Left ventricle myocardium superior (tissue), 1 donor: Measurements from ENCODE around the gene MID1IP1. TPM values are rescaled to one million over a fixed set of nuclear protein-coding genes. Genes with fewer than 3 reads are reported as not detected.

Experiments used
- ATAC-seq: fragments of 200-7000 bp; cut with Tn5 transposase; one replicate; pipeline ENCODE4 v1.9.1; 2020; ENCODE audit warnings: mild to moderate bottlenecking, moderate library complexity
- DNase-seq: peaks from one replicate; pipeline ENCODE4 v3.0.0-alpha.2; 2020
- intact Hi-C: fragments of 100-400 bp; cut with micrococcal nuclease; formaldehyde crosslinking; loops from one replicate; pipeline ENCODE4 v1.11.0; 2022
- long read RNA-seq: library from polyadenylated mRNA; unstranded; transcript quantifications from one replicate; pipeline ENCODE4 v2.0.0, GENCODE V29; 2021
- total RNA-seq: library from RNA; stranded (reverse); fragmentation: NEBNext Ultra II Directional; extraction: Animal tissue kit (Norgen Biotek cat#: 25700); gene quantifications from one replicate; pipeline ENCODE4 v1.2.1, GENCODE V29; 2021
- donor health status: DM: no; HTN: yes; CAD: no; lungs with severe emphysema.

The MID1IP1 gene, protein sequence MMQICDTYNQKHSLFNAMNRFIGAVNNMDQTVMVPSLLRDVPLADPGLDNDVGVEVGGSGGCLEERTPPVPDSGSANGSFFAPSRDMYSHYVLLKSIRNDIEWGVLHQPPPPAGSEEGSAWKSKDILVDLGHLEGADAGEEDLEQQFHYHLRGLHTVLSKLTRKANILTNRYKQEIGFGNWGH
- total RNA-seq = 50.9 TPM
- long read RNA-seq, transcript MID1IP1-201 (2 exons, 2,536 nt) = major isoform, 41 of 60 reads
- long read RNA-seq, partial matches to known transcripts = 19 of 60 reads
- long read RNA-seq, other reads (novel, unspliced or antisense) = 0 of 60 reads

DNA sequence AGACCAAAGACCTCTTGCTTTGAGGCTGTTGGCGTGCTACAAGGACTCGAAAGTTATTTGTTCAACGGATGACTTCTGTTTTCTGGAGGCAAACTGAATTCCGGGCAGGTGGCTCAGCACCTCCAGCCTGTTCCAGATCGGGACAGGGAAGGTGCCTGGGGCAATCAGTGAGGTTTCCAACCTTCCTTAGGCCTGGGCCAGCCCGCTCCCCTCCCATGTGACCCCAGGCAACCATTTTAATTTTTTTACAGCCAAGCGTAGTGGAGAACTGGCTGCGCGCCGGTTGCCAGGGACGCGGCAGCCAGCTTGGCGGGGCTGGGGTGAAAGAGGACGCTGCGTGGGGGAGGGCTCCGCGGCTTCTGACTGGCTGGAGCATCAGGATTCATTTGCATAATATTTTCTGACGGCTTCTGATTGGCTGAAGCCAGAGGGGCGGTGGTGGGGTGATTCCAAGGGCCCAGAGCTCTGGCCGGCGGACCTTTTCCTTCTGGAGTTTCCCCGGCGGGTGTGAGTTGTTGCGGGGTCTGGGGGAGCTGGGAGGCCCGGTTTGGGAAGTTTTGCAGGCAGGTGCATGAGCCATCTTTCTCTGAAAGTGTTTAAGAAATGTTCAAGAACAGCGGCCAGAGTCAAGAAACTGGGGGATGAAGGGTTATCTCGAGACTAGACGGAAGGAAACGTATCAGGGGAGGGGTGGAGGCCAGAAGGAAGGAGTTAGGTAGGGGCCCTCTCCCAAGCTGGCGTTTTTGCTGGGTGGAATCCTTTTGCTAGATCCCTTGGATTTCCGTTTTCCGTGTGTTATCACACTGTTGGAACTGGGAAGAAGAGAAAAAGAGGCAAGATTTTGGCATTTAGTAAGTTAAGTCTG lies at the start of gene MID1IP1:
MID1IP1 (plus strand) TSS at position 479 of the 865 bp plus-strand sequence. CDS start 3,488 bp downstream, outside the sequence.
- ATAC-seq (peak; percentile 71), DNase-seq (peak; percentile 94)
- intact Hi-C loops = loop anchor here (10.0 kb wide), 1 partner anchor 184 kb away; no protein-coding TSS in a partner anchor

DNA sequence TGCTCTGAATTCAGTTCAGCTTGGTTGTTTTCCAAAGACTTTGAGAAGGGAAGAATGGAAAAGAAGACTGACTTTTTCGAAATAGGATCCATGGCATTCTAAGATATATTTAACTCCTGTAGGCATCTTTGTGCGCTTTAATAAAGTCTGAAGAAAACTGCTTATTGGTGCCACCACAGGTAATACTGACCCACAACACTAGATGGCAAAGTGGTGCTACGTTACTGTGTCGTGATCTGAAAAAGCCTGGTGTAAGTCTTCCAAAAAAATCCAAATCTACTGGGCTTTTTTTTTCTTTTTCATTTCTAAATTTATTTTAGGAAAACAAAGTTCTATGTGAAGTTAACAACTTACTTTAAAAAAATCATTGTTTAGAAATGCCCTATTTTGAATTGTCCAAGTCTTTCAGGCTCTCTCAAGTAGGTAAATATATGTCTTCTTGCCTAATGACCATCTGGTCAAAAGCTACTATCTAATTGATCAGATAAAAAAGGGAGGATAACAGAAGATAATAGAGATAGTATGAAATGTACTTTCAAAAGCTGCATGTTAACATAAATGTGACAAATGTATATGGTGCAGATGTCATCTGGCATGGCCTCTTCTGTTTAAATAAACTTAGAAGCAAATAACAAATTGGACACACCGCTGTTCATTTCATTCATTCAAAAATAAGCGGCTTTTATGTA lies 47.0 kb upstream of the MID1IP1 start:
- DNase-seq (no peak), ATAC-seq (peak; percentile 39)
- intact Hi-C loops = no loop called here

DNA sequence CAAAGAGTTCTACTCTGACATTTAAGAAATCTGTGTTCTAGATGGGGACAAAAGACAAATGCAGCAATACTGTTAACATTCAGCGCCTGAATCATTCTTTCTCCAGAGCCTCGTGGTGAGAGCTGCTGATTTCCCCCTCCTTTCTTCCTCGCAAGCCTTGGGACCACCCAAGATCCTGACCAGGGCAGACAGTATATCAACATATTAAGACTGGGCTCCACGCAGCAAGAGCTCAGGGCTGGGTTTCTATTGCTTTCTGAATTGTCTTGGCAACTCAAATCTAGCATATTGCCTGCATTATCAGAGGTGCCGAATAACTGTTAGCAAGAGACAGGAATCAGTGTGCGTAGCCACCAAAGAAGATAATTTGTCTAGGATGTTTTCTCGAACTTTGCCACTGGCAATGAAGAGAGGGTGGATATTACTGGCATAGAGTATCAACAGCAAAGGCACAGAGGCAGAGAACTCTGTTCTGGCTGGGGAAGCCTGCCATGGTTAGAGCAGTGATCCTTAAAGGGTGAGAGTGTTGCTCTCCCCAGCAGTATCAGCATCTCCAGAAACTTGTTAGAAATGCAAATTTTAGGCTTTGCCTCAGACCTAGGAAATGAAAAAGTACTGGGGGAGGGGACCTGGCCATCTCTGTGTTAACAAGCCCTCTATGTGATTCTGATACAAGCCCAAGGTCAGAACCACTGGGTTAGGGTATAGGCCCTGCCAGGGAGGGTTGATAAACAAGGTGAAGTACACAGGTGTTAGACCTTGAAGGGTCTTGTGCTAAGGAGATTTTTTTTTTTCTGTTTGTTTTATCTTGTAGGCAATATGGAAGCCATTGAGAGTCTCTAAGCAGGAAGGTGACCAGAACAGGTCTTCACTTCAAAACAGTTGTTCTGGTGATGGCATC lies 46.2 kb upstream of the MID1IP1 start:
- intact Hi-C loops = no loop called here
- DNase-seq (no peak), ATAC-seq (no peak)

DNA sequence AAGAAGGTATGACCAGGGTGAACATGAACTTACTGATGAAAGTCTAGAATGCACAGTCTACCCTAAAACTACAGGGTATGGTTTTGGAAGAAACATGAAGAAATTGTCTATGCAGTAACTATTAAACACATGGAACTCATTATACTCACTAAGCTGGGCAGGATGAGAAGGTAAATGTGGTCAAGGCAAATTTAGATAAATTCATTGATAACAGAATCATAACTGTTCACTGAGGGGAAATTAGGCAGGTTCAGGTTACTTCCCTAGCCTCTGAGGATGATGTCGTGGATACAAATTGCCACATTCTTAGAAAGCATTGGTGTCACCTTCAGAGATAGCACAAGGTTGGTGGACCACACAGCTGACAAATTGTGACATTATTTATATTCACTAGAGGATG lies 40.4 kb upstream of the MID1IP1 start:
- no peak for ATAC-seq
- intact Hi-C loops = no loop called here

DNA sequence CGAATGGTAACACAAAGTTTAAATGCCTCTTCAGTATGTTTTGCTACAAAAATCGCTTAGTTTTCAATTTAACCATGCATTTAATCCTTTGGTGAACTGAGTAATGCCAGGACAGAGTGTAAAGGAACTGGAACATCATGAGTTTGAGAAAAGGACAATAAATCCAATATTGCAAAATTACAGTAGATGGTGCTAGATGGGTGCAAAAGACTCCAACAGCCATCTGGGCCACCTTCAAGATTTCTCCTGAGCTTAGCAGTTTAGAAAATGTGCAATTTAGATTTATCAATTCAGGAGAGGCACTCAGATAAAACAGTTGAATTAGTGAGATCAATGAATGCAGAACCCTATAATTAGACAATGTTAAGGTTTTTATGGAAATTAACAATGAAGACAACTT lies 33.2 kb upstream of the MID1IP1 start:
- no peak for ATAC-seq
- intact Hi-C loops = no loop called here
- no peak for DNase-seq

More for the DNA sequence above, 40.4 kb upstream of the MID1IP1 start:
- DNase-seq = no peak

DNA sequence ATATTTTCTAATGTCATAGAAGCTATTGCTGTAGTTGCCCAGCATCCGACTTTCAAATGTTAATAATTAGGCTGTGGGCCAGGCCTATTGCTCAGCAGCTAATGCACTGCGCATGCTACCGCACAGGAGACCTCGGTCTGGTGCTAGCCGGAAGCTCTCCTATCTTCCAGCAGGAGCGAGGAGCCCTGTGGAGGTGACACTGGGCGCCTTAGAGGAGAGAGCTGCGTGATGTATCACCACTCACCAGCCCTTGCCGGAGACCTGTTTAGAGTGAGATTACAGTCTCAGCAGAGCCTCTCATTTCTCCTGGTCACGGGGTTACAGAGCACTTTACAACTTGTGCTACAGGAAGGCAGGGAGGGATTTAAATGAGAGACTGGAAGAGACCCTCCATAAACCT lies 31.1 kb upstream of the MID1IP1 start:
- no peak for ATAC-seq
- intact Hi-C loops = no loop called here

DNA sequence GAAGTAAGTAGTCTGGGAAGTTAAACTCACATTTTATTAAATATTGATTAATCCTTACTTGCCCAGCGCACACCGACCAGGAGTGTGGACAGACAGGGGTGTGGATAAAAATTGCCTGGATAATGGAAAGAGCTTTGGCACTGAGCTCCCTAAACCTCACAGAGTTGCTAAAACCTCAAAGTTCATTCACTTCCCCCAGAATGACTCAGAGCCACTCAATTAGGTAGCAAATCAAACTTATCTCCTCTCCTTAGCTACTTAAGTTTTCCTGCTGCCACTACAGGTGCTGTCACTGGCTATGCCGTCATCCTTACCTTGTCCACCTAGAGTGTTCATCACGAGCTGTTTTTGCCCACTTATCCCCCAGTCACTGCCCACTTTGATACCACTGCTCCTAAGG lies 27.0 kb upstream of the MID1IP1 start:
- DNase-seq (no peak), ATAC-seq (no peak)
- intact Hi-C loops = no loop called here

More for the DNA sequence above, 31.1 kb upstream of the MID1IP1 start:
- no peak for DNase-seq

DNA sequence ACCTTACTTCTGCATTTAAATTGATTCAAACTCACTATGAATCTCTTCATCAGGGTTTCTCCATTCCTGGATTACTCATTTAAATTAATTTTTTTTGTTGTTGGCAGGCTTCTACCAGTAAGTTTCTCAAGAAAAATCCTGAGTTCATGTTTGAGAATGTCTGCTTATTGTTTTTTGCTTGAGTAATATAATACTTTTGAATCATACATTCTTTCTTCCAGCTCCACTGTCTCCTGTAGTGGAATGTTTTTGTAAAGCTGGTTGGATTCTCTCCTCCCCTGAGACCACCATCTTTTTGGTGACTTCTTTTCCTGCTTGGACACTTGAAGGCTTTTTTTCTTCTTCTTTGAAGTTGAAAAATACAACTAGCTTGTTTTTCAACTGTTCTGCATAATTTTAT lies 4.3 kb upstream of the MID1IP1 start:
- no peak for ATAC-seq
- intact Hi-C loops = no loop called here
- no peak for DNase-seq

DNA sequence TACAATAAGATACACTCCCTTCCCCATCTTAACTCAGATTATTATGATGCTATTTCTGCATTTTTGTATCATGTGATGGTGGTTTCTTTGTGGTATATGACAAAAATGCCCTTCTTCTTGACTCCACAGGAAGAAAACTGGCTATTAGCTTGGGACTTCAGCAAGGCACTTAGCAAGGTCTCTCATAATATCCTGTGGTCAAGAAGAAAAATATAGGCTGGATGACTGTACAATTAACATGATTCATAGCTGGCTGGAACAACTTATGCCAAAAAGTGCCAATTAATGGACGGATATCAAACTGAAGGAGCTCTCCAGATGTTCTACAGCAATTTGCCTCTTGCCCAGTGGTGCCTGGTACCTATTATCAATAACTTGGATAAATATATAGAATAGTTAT lies 2.3 kb upstream of the MID1IP1 start:
- DNase-seq = no peak
- intact Hi-C loops = no loop called here
- ATAC-seq = no peak

DNA sequence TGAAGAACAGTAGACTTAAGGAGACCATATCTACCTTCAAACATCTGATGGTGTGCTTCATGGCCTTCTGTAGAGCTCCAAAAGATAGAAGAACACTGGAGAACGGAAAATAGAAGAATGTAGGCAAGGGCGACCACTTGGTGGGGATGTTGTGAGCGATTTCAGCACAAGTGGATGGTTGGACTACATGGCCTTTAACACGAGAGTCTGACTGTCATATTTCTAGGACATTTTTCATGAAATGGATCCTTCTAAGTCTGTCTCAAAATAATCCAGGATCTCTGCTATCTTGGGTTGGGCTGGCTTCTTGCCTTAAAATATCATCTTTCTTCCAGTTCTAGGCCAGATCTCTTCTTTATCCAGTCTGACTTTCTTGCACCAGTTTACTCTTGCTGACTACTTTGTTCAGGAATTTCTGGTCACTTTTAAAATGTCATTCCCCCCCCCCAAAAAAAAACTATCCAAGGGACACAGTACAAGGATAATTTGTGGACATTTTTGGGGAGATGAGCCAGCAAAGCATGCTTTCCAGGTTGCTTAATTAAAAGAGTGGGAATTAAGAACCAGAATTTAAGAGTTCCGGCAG lies 1.2 kb upstream of the MID1IP1 start:
- DNase-seq = no peak
- intact Hi-C loops = loop anchor here (10.0 kb wide), 1 partner anchor 185 kb away; no protein-coding TSS in a partner anchor
- no peak for ATAC-seq

DNA sequence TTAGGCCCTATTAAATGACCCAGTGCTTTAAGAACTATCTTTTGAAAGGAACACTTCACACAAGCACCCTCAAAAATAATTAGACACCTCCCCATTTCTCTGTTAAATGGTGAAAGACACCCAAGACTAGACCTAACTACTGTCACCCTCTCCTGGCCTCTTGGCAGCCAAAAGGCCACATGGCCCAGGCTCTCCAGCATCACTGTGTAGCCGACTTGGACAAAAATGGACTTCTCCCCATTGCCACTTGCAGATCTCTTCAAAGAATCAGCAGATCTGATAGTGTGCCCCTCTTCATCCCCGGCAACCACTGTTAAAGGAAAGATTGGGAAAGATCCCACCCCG lies 2.0 kb downstream of the MID1IP1 start:
- DNase-seq = no peak
- peak; percentile 0 for ATAC-seq
- intact Hi-C loops = loop anchor here (10.0 kb wide), 1 partner anchor 182 kb away; no protein-coding TSS in a partner anchor

DNA sequence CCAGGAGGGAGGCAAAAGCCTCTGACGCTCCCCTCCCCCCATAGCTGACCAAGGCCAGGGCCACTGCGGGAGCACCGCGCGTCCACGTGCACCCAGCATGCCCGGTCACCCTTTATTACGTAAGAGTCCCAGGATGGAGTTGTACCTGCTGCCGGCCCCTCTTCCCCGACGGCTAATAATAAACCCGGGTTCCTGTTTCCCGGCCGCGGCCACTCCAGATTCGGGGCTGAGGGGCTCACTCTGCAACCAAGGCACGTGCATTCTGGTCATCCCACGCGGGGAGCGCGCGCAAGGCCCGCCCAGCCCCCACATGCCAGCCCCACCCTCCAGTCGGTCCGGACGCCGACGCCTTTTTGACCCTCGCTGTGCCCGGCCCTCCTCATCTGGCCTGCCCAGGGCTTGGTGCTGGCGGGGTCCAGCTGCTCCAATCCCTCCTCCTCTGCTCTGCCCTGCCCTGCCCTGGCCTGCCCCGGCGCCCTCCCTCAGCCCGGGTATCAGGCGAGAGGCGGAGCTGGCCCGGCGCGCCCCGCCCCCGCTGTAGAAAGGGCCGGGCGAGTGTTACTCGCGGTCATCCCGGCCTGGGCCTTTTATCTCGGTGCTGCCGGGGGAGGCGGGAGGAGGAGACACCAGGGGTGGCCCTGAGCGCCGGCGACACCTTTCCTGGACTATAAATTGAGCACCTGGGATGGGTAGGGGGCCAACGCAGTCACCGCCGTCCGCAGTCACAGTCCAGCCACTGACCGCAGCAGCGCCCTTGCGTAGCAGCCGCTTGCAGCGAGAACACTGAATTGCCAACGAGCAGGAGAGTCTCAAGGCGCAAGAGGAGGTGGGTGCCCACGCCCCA lies 2.6 kb downstream of the MID1IP1 start:
- ATAC-seq = peak; percentile 86
- intact Hi-C loops = loop anchor here (10.0 kb wide), 1 partner anchor 181 kb away; no protein-coding TSS in a partner anchor
- peak; percentile 91 for DNase-seq

DNA sequence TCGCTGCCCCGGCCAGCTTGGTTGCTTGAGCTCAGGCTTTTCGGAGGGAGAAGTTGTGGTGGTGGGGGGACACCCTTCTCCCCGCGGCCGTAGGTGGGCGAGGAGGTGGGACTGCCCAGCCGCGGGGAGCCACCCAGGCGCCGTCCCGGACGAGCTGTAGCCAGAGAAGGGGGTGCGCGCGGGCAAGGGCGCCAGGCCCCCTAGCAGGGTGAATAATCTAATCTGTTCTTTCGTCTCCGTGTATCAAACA lies 3.1 kb downstream of the MID1IP1 start:
- ATAC-seq (peak; percentile 0), DNase-seq (no peak)
- intact Hi-C loops = loop anchor here (10.0 kb wide), 1 partner anchor 180 kb away; no protein-coding TSS in a partner anchor

DNA sequence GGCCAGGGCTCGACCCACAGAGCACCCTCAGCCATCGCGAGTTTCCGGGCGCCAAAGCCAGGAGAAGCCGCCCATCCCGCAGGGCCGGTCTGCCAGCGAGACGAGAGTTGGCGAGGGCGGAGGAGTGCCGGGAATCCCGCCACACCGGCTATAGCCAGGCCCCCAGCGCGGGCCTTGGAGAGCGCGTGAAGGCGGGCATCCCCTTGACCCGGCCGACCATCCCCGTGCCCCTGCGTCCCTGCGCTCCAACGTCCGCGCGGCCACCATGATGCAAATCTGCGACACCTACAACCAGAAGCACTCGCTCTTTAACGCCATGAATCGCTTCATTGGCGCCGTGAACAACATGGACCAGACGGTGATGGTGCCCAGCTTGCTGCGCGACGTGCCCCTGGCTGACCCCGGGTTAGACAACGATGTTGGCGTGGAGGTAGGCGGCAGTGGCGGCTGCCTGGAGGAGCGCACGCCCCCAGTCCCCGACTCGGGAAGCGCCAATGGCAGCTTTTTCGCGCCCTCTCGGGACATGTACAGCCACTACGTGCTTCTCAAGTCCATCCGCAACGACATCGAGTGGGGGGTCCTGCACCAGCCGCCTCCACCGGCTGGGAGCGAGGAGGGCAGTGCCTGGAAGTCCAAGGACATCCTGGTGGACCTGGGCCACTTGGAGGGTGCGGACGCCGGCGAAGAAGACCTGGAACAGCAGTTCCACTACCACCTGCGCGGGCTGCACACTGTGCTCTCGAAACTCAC lies 3.6 kb downstream of the MID1IP1 start:
- intact Hi-C loops = loop anchor here (10.0 kb wide), 1 partner anchor 180 kb away; no protein-coding TSS in a partner anchor
- ATAC-seq = peak; percentile 20
- peak; percentile 48 for DNase-seq

DNA sequence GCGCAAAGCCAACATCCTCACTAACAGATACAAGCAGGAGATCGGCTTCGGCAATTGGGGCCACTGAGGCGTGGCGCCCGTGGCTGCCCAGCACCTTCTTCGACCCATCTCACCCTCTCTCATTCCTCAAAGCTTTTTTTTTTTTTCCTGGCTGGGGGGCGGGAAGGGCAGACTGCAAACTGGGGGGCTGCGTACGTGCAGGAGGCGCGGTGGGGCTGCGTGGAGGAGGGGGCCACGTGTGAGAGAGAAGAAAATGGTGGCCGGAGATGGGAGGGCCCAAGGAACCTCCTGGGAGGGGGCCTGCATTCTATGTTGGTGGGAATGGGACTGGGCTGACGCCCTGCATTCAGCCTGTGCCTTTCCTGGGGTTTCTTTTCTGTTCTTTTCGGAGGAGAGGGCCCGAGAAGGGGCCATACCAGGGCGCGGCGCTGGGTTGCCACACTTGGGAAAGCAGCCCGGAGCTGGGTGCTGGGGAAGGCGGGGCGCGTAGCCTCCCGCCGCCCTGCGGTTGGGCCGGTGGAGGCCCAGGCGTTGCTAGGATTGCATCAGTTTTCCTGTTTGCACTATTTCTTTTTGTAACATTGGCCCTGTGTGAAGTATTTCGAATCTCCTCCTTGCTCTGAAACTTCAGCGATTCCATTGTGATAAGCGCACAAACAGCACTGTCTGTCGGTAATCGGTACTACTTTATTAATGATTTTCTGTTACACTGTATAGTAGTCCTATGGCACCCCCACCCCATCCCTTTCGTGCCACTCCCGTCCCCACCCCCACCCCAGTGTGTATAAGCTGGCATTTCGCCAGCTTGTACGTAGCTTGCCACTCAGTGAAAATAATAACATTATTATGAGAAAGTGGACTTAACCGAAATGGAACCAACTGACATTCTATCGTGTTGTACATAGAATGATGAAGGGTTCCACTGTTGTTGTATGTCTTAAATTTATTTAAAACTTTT lies 4.5 kb downstream of the MID1IP1 start:
- ATAC-seq (peak; percentile 56), DNase-seq (peak; percentile 81)
- intact Hi-C loops = loop anchor here (10.0 kb wide), 1 partner anchor 179 kb away; no protein-coding TSS in a partner anchor
